ENCODE measurements around the gene PKDCC.

DNA sequence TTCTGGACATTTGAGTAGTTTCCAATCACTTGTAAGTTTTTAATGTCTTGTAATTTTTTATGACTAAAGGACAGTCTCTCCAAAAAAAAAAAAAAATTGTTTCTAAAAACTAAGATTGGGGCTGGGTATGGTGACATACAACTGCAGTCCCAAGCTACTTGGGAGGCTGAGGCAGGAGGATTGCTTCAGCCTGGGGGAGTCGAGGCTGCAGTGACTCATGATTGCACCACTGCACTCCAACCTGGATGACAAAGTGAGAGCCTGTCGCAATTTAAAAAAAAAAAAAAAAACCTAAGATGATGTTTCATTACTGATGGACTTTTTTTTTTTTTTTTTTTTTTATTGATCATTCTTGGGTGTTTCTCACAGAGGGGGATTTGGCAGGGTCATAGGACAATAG, 34.4 kb upstream of the PKDCC start:
- TF ChIP-seq FOXA1 (IDR thresholded peaks at IDR 0.05): no peak
- TF ChIP-seq HDGF (IDR thresholded peaks at IDR 0.05; ENCODE audit: borderline replicate concordance): no peak
- no peak for TF ChIP-seq ZNF384 (IDR thresholded peaks at IDR 0.05)
- no peak for TF ChIP-seq SP1 (IDR thresholded peaks at IDR 0.05)
- no peak for TF ChIP-seq FOXM1 (IDR thresholded peaks at IDR 0.05; ENCODE audit: borderline replicate concordance)
- no peak for TF ChIP-seq ELF4 (IDR thresholded peaks at IDR 0.05)
- no peak for TF ChIP-seq SUZ12 (IDR thresholded peaks at IDR 0.05)
- TF ChIP-seq, protein P1, sequence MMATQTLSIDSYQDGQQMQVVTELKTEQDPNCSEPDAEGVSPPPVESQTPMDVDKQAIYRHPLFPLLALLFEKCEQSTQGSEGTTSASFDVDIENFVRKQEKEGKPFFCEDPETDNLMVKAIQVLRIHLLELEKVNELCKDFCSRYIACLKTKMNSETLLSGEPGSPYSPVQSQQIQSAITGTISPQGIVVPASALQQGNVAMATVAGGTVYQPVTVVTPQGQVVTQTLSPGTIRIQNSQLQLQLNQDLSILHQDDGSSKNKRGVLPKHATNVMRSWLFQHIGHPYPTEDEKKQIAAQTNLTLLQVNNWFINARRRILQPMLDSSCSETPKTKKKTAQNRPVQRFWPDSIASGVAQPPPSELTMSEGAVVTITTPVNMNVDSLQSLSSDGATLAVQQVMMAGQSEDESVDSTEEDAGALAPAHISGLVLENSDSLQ (IDR thresholded peaks at IDR 0.05): no peak
- no peak for TF ChIP-seq NFRKB (IDR thresholded peaks at IDR 0.05)

Data from HEK293T (cell line).